Liver (tissue), 3 donors: ENCODE results near the gene PGRMC1.
"Not testable (repeated sequence)": the region's sequence is repeated elsewhere in the genome, so short reads cannot be mapped to it uniquely, and the experiment has no call there.

Experiments used
- FOXA2 ChIP-seq: IDR thresholded peaks from 2 replicates; pipeline ENCODE4 v1.6.1; 2016; ENCODE audit warnings: antibody characterized with exemption
- GABPA ChIP-seq, 2 donors: IDR thresholded peaks in 1 of 2; conservative IDR thresholded peaks in 1 of 2; 2 replicates each; pipeline ENCODE4 v1.6.1; 2016; ENCODE audit warnings: antibody characterized with exemption in 2 of 2, mild to moderate bottlenecking in 1 of 2, moderate library complexity in 1 of 2
- HNF4G ChIP-seq: IDR thresholded peaks from 2 replicates; pipeline ENCODE4 v1.6.1; 2016; ENCODE audit warnings: antibody characterized with exemption
- NR2F2 ChIP-seq: IDR thresholded peaks from 2 replicates; pipeline ENCODE4 v1.6.1; 2016; ENCODE audit warnings: antibody characterized with exemption
- RAD21 ChIP-seq, 2 donors: IDR thresholded peaks; 2 replicates each; pipeline ENCODE4 v1.6.1; 2016; ENCODE audit warnings: antibody characterized with exemption in 2 of 2, mild to moderate bottlenecking in 2 of 2
- RXRA ChIP-seq, 2 donors: IDR thresholded peaks; 2 replicates each; pipeline ENCODE4 v1.6.1; 2017 to 2018; ENCODE audit warnings: antibody characterized with exemption in 2 of 2, mild to moderate bottlenecking in 1 of 2
- SP1 ChIP-seq: IDR thresholded peaks from 2 replicates; pipeline ENCODE4 v1.6.1; 2018; ENCODE audit warnings: antibody characterized with exemption, mild to moderate bottlenecking
- TAF1 ChIP-seq: conservative IDR thresholded peaks from 2 replicates; pipeline ENCODE4 v1.6.1; 2016; ENCODE audit warnings: antibody characterized with exemption, mild to moderate bottlenecking
- YY1 ChIP-seq: IDR thresholded peaks from 2 replicates; pipeline ENCODE4 v1.6.1; 2016; ENCODE audit warnings: antibody characterized with exemption, mild to moderate bottlenecking
- TF ChIP-seq, protein P1 (sequence below): fragments of 150-350 bp; IDR thresholded peaks from 2 replicates; pipeline ENCODE4 v1.5.1; 2017; ENCODE audit warnings: improper control_type of control experiment, low read depth, low read length; ENCODE audit not compliant: missing input control
- TF ChIP-seq, protein P2 (sequence below): IDR thresholded peaks from 2 replicates; pipeline ENCODE4 v1.6.1; 2016; ENCODE audit warnings: antibody characterized with exemption
- TF ChIP-seq, protein P3 (sequence below): IDR thresholded peaks from 2 replicates; pipeline ENCODE4 v1.6.1; 2016; ENCODE audit warnings: antibody characterized with exemption
- TF ChIP-seq, protein P4 (sequence below): IDR thresholded peaks from 2 replicates; pipeline ENCODE4 v1.6.1; 2016; ENCODE audit warnings: antibody characterized with exemption, mild to moderate bottlenecking
- TF ChIP-seq, protein P5 (sequence below): IDR thresholded peaks from 2 replicates; pipeline ENCODE4 v1.6.1; 2016; ENCODE audit warnings: antibody characterized with exemption
- donor health status: healthy.
- donor health status: healthy.

DNA sequence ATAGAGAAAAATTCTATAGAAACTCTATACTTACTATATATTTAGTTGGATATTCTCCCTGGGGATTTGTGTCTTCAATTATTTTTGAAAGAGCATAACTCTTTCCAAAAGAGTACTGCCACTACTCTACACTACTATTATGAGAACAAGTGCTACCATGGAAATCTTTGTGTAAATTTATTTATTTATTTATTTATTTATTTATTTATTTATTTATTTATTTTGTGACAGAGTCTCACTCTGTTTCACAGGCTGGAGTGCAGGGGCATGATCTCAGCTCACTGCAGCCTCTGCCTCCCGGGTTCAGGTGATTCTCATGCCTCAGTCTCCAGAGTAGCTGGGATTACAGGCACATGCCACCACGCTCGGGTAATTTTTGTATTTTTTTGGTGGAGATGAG is 31.0 kb downstream of the PGRMC1 start:
- TF ChIP-seq TAF1; RXRA (IDR thresholded peaks at IDR 0.05); RAD21 (IDR thresholded peaks at IDR 0.05); YY1; SP1; GABPA (IDR thresholded peaks at IDR 0.05 in 1 of 2, conservative IDR thresholded peaks at IDR 0.05 in 1 of 2); FOXA2; HNF4G; NR2F2: not testable (repeated sequence)
- TF ChIP-seq, protein P1, sequence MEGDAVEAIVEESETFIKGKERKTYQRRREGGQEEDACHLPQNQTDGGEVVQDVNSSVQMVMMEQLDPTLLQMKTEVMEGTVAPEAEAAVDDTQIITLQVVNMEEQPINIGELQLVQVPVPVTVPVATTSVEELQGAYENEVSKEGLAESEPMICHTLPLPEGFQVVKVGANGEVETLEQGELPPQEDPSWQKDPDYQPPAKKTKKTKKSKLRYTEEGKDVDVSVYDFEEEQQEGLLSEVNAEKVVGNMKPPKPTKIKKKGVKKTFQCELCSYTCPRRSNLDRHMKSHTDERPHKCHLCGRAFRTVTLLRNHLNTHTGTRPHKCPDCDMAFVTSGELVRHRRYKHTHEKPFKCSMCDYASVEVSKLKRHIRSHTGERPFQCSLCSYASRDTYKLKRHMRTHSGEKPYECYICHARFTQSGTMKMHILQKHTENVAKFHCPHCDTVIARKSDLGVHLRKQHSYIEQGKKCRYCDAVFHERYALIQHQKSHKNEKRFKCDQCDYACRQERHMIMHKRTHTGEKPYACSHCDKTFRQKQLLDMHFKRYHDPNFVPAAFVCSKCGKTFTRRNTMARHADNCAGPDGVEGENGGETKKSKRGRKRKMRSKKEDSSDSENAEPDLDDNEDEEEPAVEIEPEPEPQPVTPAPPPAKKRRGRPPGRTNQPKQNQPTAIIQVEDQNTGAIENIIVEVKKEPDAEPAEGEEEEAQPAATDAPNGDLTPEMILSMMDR, result not testable (repeated sequence)
- TF ChIP-seq, protein P2, sequence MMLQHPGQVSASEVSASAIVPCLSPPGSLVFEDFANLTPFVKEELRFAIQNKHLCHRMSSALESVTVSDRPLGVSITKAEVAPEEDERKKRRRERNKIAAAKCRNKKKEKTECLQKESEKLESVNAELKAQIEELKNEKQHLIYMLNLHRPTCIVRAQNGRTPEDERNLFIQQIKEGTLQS, result not testable (repeated sequence)
- TF ChIP-seq, protein P3, sequence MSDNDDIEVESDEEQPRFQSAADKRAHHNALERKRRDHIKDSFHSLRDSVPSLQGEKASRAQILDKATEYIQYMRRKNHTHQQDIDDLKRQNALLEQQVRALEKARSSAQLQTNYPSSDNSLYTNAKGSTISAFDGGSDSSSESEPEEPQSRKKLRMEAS, result not testable (repeated sequence)
- TF ChIP-seq, protein P4, sequence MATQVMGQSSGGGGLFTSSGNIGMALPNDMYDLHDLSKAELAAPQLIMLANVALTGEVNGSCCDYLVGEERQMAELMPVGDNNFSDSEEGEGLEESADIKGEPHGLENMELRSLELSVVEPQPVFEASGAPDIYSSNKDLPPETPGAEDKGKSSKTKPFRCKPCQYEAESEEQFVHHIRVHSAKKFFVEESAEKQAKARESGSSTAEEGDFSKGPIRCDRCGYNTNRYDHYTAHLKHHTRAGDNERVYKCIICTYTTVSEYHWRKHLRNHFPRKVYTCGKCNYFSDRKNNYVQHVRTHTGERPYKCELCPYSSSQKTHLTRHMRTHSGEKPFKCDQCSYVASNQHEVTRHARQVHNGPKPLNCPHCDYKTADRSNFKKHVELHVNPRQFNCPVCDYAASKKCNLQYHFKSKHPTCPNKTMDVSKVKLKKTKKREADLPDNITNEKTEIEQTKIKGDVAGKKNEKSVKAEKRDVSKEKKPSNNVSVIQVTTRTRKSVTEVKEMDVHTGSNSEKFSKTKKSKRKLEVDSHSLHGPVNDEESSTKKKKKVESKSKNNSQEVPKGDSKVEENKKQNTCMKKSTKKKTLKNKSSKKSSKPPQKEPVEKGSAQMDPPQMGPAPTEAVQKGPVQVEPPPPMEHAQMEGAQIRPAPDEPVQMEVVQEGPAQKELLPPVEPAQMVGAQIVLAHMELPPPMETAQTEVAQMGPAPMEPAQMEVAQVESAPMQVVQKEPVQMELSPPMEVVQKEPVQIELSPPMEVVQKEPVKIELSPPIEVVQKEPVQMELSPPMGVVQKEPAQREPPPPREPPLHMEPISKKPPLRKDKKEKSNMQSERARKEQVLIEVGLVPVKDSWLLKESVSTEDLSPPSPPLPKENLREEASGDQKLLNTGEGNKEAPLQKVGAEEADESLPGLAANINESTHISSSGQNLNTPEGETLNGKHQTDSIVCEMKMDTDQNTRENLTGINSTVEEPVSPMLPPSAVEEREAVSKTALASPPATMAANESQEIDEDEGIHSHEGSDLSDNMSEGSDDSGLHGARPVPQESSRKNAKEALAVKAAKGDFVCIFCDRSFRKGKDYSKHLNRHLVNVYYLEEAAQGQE, result not testable (repeated sequence)
- TF ChIP-seq, protein P5, sequence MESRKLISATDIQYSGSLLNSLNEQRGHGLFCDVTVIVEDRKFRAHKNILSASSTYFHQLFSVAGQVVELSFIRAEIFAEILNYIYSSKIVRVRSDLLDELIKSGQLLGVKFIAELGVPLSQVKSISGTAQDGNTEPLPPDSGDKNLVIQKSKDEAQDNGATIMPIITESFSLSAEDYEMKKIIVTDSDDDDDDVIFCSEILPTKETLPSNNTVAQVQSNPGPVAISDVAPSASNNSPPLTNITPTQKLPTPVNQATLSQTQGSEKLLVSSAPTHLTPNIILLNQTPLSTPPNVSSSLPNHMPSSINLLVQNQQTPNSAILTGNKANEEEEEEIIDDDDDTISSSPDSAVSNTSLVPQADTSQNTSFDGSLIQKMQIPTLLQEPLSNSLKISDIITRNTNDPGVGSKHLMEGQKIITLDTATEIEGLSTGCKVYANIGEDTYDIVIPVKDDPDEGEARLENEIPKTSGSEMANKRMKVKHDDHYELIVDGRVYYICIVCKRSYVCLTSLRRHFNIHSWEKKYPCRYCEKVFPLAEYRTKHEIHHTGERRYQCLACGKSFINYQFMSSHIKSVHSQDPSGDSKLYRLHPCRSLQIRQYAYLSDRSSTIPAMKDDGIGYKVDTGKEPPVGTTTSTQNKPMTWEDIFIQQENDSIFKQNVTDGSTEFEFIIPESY, result not testable (repeated sequence)
